OCI-LY1 (cell line): ENCODE results near the gene PILRA.

Source experiments
- EZH2 ChIP-seq: fragments of 200-600 bp; sonication (generic), shearing (Covaris generic); IDR thresholded peaks from 2 replicates; pipeline ENCODE4 v1.8.0; 2017; ENCODE audit warnings: borderline replicate concordance, mixed run types, mild to moderate bottlenecking, antibody characterized with exemption, low read length, moderate library complexity, mixed read lengths
- TF ChIP-seq, protein P1 (sequence below): fragments of 200-600 bp; sonication (generic), shearing (Covaris generic); IDR thresholded peaks from 2 replicates; pipeline ENCODE4 v1.5.1; 2017; ENCODE audit warnings: mild to moderate bottlenecking, antibody characterized with exemption, low read length, moderate library complexity, mixed read lengths

DNA sequence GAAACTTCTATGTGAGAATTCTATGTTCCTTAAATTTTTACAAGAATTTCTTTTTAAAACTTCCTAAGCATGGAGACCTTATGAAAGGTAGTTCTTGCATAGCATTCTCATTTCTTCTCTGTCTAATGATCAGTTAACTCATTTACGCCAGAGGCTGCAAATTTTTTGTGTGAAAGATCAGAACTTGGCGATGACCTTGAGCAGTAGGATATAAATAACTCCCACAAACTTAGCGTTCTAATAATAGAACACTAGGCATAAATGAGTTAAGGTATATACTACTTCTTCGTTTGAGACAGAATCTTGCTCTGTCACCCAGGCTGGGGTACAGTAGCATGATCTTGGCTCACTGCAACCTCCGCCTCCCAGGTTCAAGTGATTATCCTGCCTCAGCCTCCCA is 13.7 kb downstream of the PILRA start:
- TF ChIP-seq, protein P1, sequence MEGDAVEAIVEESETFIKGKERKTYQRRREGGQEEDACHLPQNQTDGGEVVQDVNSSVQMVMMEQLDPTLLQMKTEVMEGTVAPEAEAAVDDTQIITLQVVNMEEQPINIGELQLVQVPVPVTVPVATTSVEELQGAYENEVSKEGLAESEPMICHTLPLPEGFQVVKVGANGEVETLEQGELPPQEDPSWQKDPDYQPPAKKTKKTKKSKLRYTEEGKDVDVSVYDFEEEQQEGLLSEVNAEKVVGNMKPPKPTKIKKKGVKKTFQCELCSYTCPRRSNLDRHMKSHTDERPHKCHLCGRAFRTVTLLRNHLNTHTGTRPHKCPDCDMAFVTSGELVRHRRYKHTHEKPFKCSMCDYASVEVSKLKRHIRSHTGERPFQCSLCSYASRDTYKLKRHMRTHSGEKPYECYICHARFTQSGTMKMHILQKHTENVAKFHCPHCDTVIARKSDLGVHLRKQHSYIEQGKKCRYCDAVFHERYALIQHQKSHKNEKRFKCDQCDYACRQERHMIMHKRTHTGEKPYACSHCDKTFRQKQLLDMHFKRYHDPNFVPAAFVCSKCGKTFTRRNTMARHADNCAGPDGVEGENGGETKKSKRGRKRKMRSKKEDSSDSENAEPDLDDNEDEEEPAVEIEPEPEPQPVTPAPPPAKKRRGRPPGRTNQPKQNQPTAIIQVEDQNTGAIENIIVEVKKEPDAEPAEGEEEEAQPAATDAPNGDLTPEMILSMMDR: no peak
- no peak for TF ChIP-seq EZH2
